CD4-positive, alpha-beta T cell treated with Interleukin-10 for 1 hour (primary cell): ENCODE measurements around the gene NRXN2.

ENCODE experiments used
- DNase-seq: peaks from one replicate; pipeline ENCODE4 v3.0.0-alpha.2; 2020

Gene NRXN2

DNA sequence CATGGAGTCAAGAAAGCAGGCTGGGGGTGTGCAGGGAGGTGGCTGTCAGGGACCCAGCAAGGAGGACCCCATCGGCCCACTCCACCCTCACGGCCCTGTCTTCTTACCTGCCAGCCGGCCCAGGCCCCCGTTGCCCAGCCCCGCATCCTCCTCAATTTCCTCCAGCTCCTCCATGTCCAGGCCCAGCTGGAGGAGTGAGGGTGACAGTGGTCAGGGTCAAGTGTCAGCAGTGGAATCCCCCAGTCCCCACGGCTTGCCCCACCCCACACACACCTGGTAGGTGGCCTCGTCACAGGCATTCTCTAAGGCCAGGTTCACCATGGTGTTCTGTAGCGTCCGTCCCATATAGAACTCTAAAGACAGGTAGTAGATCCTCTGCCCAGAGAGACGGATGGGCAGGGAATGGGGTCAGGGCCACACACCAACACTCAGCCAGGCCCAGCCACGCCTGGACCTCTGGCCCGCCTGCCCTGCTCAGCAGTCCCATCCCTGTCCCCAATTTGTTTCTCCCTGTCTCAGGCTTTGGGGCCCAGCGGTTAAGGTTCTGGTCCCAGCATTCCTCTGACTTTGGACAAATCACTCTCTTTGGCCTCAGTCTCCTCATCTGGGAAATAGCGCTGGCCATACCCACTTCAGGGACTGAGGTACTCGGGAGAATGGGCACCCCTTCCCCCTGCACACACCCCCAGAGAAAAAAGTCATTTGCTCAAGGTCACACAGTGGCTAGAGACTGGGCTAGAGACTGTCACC lies 35.5 kb upstream of the NRXN2 start:
- DNase-seq: no peak

DNA sequence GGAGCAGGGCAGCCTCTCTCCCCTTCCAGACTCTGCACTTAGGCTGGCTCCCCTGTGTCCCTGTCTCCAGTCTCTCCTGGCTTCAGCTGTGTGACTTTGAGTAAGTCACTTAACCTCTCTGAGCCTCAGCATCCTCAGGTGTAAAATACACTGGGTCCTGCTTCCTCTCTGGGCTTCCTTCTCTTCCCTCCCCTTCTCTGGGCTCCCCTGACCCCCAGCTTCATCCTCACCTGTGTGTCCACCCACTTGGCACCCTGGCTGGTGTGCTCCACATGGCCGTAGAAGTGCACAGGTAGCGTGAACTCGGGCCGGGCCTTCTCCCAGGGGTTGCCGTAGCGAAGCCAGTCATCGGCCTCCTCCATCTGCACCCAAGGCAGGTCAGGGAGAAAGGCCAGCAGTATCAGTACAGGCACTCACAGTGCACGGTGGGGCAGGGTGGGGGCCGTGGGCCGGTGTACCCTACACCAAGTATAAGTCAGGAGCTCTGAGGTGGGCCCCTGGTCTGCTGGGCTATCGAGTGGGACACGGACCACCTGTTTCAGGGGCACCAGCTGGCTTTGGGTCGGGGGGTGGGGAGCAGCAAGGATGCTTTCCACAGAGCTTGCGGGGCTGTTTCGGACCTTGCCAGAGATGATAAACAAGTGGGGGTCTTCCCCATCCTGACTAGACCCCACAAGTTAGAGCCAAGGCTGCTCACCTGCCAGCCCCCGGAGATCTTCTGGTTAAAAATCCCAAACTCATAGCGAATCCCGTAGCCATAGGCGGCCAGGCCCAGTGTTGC lies 34.7 kb upstream of the NRXN2 start:
- no peak for DNase-seq

DNA sequence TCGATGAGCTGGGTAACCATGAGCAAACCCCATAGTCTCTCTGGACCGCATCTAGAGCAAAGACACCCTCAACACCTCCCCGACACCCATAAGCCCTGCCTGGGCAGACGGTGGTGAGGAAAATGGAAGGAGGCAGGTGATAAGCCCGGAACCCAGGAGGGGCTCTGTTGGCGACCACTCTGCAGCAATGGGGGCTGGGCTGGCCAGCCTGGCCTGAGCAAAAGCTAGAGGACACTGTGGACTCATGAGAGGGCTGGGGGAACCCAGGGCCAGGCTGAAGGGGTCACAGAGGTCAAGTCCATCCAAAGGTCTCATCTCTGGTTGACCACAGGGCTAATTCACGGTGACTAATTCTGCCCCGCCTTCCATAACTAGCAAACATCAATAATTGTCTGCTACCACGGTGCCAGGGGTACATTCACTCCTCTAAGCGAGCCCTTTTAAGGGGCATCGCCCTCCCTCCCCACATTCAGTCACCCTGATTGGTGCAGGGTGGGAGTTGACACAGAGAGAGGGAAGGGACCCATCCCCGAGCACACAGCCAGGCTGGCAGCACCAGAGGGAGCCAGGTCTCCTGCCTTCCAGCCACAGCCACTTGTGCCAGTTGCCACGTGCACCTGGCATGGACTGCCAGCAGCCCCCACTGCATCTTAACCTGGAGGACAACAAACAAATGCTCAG lies 32.8 kb upstream of the NRXN2 start:
- DNase-seq: no peak

DNA sequence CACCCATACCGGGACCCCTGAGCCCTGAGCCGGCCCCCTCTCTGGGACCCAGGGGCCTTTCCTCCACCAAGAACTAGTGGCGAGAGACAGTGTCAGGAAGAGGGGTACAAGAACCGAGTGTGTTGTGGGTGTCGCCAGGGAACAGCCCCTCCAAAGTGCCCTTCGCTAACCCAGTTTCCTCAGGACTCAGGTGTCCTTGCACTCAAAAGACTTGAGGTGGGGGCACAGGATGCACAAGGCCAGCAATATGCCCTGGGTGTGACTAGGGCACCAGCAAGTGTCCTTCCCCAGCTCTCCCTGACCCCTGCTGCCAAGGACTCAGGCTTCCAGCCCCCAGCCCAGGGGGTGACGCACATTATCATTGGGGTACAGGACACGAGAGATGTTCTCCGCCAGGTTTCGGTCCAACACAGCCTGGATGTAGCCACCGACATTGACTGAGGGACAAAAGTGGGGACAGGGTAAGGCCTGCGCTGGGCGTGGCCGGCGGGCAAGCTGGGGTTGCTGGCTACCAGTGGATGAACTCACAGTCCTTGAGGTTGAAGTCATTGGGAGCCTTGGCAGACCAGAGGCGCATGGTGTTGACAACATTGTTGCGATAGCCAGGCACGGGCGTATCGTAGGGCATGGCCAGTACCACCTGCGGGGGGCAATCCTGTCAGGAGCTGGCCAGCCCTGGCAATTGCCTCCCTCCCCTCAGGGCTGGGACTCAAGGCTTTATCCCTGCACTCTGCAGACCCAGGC lies 32.1 kb upstream of the NRXN2 start:
- DNase-seq: no peak

DNA sequence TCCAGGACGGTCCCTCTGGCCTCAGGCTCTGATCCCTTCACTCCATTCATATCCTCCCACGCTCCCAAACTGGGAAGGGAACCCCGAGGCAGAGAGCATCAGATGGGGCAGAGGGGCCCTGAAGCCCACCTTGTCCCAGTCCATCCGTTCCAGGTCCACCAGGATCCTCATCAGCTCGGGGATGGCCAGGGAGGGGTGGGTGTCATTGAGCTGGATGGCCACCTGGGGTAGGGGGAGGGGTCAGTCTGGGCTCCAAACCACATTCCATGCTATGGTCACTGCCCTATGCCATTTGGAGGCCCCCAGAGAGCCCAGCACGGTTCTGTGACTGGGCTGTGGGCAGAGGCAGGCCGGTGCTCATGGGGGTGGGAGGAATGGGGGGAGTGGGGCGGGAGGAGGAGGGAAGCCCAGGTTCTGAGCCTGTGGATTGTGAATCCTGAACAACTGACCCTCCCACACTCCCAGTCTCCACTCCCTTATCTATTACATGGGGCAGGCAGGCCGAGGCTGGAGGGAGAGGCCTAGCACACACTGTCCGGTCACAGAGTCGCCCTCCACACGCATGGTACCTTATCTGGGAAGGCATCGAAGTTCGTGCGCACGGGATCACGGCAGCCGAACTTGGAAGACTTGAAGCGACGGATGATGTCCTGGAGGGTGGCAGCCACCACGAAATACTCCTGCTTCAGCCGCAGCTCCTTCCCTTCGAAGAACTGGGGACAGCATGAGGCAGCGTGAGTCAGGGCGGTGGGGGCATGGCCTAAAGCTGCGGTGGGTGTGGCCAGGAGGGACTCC lies 31.3 kb upstream of the NRXN2 start:
- no peak for DNase-seq

DNA sequence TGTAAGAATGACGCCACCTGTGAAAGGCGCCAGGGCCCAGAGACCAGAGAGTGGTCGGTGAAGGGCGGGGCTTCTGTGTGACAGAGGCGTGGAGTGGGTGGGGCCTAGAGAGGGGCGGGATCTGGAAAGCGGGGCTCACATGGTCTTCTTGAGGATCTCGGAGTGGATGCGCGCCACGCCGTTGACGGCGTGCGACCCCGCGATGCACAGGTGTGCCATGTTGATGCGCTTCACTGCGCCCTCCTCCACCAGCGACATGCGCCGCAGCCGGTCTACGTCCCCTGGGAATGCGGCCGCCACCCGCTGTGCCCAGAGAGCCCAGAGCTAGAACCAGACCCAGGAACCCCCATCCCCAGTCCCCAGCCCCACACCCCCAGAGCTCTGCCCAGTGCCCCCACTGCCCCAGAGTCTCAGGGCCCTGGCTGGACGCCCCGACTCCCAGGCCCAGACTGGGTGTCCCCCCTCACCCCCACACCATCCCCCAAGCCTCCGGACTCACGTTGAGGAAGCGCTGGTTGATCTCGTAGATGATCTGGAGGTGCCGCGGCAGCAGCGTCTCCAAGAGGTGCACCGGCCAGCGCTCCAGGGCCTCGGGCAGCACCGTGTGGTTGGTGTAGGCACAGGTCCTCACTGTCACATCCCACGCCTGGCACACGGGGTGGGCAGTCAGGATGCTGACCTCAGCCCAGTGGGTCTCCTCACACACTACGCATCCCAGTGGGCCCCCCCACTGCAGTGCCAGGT lies 30.6 kb upstream of the NRXN2 start:
- no peak for DNase-seq

DNA sequence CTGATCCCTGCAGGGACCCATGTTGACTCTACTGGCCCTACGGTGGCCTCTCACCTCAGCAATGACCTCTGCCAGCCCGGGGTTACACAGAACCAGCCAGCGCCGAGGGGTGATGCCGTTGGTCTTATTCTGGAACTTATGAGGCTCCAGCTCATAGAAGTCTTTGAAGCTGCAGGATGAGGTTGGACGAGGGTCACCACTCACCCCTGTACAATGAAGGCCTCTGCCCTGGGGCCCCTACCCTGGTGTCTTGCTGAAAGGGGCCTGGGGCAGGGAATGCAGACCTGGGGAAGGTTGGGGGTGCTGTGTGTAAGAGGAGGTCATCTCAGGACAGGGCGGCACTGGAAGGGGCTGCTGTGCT lies 30.0 kb upstream of the NRXN2 start:
- DNase-seq: no peak

DNA sequence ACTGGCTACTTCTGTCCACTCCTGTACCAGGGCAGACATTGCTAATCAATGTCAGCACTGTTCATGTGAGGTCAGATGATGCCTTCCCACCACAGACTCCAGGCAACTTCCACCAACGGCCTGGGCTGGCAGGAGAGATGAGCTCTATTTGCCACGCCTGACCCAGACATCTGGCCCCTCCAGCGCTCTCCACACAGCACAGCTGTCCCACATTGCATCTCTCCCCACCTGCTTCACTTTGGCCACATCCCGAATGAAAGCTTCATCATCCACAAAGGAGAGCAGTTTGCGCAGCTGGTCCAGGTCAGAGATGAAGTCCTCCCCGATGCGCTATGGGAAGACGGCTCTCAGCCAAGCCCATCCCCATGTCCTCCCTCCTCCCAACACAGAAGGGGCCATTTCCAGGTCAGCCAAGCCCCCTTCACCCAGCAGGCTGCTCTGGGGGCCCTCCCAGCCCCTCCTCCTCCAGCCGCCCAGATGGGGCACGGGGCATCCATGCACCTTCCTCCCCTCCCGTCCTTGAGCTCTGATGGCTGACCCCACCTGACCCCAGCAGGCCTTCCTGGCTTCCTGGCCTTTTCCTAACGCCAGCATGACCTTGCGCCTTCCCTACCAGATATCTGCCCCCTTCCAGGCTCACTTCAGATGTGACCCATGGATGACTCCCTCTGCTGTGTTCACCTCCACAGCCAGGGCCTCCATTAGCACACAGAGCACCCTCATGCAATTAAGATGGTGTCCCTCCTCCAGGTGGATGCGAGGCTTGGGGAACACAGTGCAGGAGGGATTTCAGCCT lies 29.4 kb upstream of the NRXN2 start:
- DNase-seq: no peak

DNA sequence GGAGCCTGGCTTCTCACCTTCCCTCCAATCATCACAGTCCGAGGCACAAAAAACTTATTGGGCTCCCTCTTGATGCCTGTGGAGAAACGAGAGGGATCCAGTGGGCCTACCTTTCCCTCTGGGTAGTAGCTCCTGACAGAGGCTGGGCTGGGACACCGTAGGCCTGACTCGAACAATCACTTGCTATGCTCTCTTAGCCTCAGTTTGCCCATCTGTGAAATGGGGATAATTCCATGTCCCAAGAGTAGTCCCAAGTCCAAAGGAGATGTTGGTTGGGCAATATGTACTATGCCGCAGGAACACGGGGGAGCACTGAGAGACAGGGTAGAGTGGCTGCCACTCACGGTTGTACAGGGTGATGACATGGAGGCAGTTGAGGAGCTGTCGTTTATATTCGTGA lies 28.6 kb upstream of the NRXN2 start:
- no peak for DNase-seq

DNA sequence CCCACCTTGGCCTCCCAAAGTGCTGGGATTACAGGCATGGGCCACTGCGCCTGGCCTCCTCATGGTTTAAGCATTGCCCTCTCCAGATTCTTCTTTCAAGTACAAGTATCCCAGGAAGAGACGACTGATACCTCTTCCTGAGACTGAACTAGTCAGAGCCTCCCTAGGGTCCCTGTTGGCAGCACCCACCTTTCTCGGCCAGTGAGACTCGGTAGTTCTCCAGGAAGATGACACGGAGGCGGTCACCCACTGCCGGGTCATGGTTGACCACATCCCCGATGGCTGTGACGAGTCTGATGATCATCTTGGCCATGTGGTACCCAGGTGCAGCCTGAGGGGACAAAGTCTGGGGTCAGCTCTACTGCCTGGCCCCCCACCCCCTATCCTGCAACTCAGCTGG lies 28.1 kb upstream of the NRXN2 start:
- DNase-seq: no peak

DNA sequence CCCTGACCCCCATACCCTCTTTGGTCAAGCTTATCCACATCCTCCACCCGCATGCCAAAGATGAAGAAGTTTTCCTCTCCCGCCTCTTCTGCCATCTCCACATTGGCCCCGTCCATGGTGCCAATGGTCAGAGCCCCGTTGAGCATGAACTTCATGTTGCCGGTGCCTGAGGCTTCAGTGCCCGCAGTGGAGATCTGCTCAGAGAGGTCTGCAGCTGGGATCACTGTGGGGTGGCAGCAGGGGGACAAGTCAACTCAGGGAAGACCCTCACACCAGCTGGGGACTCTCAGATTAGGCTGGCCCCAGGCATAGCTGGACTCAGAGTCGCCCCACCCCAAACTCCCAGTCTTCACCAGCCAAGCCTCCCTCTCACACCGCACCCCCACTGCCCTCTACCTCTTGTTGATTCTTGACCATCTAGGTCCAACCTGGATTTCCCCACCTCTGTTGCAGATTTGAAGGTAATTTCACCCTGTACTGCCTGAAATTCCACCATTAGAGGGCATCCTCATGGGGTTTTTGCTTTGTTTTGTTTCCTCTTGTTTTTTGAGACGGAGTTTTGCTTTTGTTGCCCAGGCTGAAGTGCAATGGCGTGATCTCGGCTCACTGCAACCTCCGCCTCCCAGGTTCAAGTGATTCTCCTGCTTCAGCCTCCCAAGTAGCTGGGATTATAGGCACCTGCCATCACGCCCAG lies 27.5 kb upstream of the NRXN2 start:
- no peak for DNase-seq

DNA sequence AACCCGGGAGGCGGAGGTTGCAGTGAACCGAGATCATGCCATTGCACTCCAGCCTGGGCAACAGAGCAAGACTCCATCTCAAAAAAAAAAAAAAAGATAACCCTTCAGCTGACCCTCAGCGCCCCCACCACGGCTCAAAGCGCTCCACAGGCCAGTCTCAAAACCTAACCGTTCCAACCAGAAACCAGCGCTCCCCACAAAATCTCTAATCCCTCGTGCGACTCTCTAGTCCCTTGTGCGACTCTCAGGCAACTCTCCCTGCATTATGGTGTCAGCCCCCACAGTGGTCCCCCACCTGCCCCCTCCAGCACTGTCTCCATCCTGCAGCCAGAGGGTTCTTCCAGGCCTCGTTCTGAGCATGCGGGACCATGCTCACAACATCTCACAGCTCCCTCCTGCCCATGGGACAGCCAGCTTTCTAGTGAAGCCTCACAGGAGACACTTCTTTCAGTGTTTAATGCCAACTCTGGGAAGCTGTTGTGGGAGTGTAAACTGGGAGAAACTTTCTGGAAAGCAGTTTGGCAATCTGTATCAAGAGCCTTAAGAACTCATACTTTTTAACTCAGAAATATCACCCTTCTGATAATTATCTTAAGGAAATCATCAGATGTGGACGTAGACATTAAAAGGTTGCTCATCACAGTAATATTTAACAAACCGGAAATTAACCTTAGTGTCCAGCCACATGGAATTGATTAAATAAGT lies 25.1 kb upstream of the NRXN2 start:
- DNase-seq: no peak

DNA sequence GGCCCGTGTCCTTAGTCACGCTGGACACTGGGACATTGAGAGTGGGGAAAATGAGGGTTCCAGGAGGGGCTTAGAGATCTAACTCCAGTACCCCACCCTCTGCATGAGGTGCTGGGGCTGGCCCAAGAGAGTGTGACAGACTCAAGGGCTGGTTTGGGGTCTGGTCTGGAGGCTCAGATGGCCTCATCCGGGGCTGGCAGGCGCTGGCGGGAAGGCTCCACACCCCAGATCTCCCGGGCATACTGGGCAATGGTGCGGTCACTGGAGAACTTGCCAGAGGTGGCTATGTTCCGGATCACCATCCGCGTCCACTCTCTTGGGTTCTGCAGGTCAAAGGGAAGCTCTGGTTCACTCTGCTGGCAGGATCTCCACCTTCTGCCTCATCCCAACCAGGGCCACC lies 23.5 kb upstream of the NRXN2 start:
- DNase-seq: no peak

DNA sequence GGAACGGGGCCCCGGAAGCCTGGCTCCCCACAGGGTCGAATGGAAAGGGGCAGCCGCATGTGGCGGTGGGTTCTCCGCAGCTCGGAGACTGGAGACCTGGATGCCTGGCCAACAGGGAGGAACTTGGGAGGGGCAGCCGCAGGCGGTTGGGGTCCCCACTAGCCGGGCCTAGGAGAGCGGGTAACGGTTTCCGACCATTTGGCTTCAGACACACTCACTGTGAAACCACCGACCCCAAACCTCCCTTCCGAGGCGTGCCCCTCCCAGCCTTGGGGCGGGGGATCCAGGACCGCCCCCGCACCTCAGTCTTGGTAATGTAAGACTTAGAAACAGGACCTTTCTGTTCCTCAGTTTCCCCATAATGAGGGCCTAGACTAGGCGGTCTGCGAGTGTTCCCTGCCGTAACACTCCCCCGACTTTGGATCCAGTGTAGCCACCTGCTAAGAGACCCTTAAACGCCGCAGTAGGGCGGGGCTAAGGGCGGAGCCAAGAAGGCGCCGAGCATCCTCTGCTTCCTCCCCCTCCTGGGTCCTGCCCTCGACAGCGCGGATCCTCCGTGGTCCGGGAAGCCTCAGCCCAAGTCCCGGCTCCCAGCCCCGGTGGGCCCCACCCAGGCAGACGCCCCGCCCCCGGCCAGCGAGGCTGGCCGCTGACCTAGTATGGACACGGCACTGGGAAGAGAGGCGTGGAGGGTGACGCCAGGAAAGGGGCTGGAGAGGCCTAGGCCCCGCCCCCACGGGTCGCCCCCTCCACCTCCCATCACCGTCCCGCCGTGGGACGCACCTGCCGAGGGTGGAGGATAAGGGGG lies 22.7 kb upstream of the NRXN2 start:
- peak; percentile 86 for DNase-seq

DNA sequence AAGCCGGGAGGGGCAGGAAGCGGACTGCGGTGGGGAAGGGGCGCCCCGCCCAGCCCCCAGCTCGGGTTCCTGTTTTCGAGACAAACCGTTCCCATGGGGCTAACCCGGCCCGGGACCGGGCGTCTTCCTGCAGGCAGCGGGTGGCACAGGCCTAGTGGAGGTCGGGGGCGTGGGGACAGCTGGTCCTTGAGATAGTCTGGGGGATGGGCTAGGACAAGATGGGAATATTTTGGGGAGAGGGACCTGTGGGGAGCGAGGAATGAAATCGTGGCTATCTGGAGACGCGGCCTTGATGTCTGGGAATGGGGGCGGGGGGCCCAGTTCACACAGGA lies 22.2 kb upstream of the NRXN2 start:
- DNase-seq: peak; percentile 90

DNA sequence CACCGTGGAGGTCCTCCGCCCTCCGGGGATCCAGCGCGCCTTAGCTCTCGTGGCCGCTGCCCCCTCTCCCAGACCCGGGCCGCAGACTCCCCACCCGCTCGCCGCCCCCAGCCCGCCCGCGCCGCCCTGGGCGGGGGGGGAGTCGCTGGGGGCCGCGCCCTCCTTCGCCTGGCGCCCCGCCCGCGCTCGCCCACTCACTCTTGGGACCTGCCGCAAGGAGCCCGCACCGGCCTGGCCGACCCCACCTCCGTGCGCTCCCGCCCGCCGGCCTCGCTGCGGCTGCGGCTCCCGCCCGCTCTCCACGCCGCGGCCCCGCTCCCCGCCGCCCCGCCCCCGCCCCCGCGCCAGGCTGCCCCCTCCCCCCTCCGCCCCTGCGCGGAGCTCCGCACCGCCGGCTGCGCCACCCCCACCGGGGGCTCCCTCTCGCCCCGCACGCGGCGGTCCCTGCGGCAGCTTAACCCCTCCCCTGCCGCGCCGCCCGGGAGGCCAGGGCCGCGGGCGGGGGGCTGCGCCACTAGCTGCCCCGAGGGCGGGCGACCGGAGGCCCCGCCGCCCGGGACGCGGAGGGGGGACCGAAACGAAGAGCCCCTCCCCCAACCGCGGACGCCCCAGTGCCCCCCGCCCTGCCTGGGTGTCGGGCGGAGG lies 21.7 kb upstream of the NRXN2 start:
- peak; percentile 57 for DNase-seq

DNA sequence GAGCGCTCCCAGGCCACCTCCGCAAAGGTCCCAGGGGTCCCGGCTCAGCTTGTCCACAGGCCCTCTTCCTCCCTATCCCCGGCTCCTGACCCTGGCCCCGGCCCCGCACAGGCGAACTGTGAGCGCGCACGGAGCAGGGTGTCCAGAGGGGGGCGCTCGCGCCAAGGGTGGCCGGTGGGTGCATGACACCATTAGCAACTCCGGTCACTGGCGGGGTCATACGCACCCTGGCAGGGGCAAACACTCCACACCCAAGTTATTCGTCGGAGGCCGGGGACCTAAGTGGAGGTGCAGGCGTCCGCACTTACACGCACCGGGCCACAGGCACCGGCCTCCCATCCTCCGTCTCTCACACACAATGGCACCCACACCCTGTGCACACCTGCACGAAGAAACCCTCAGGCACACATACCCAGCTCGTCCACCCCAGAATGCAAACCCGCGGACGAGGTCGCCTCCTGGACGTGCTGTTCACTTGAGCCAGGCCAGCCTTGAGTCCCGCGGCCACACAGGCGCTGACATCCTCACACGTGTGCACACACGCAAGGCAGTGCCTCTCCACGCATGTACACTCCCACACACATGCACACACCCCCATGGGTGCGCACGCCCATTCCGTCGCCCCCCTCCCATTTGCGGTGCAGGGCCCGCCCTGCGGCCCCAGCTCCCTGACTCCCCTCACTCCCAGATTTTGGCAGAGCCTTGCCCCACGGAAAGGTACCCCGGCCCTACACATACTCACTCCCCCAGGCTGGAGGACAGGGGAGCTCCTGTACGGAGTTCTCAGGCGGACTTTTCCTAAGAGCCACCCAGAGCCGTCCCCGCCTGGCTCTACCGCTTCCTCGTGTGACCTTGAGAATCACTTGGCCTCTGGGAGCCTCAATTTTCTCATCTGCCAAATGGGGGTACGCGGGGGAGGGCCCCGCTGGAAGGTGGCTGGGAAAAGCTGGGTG lies 20.9 kb upstream of the NRXN2 start, which contains the start of gene RASGRP2:
Gene RASGRP2, minus strand, starts transcription at position 552 of the 953 bp plus-strand sequence. CDS start 1,276 bp downstream, outside the sequence.
- DNase-seq: peak; percentile 89
